A673 (cell line): ENCODE data around the gene PTK7. TPM values are rescaled to one million over a fixed set of nuclear protein-coding genes. Genes with fewer than 3 reads are reported as not detected.

ENCODE experiments used
- BruUV-seq: library from RNA; stranded (reverse); fragments of 400-500 nt; replicated peaks from 2 replicates; lab custom pipeline; 2021; lab: Mats Ljungman, UMichigan
- CTCF ChIA-PET: fragments of 300-600 bp; sonication (Branson Sonifier 250); formaldehyde crosslinking; loops from one replicate; lab custom pipeline; 2022; ENCODE audit warnings: antibody characterized with exemption; lab: Charles Lee
- POLR2A ChIA-PET: fragments of 300-600 bp; sonication (Branson Sonifier 250); formaldehyde crosslinking; loops from one replicate; lab custom pipeline; 2022; ENCODE audit warnings: antibody characterized with exemption; ENCODE audit not compliant: low non-redundant PET; lab: Charles Lee
- DNase-seq: peaks from one replicate; pipeline ENCODE4 v3.0.0-alpha.2; 2015; ENCODE audit warnings: low spot score
- H3K27ac ChIP-seq: fragments of 200-600 bp; sonication (generic); 2 replicates; pipeline ENCODE4 v1.5.1; 2016; ENCODE audit warnings: mixed run types, low read depth, mild to moderate bottlenecking, mixed read lengths, antibody characterized with exemption, low read length; ENCODE audit not compliant: poor library complexity, severe bottlenecking
- H3K27me3 ChIP-seq: fragments of 200-600 bp; sonication (generic); replicated peaks from 2 replicates; pipeline ENCODE4 v1.6.1; 2017; ENCODE audit warnings: mixed run types, low read depth, mild to moderate bottlenecking, mixed read lengths, antibody characterized with exemption, low read length; ENCODE audit not compliant: insufficient read depth, poor library complexity
- H3K36me3 ChIP-seq: fragments of 200-600 bp; sonication (generic); 2 replicates; pipeline ENCODE4 v1.6.1; 2016; ENCODE audit warnings: mixed run types, mild to moderate bottlenecking, mixed read lengths, antibody characterized with exemption, low read length; ENCODE audit not compliant: insufficient read depth, poor library complexity, severe bottlenecking
- H3K4me1 ChIP-seq: fragments of 200-600 bp; sonication (generic); 2 replicates; pipeline ENCODE4 v1.6.1; 2017; ENCODE audit warnings: mixed run types, mild to moderate bottlenecking, mixed read lengths, antibody characterized with exemption, low read length; ENCODE audit not compliant: insufficient read depth, poor library complexity, severe bottlenecking
- H3K4me3 ChIP-seq: fragments of 200-600 bp; sonication (generic); 2 replicates; pipeline ENCODE4 v1.5.1; 2016; ENCODE audit warnings: low read depth, mixed run types, mild to moderate bottlenecking, mixed read lengths, low read length; ENCODE audit not compliant: poor library complexity, severe bottlenecking
- H3K9me3 ChIP-seq: fragments of 200-600 bp; sonication (generic); 2 replicates; pipeline ENCODE4 v1.6.1; 2016; ENCODE audit warnings: mixed run types, low read depth, mild to moderate bottlenecking, mixed read lengths, antibody characterized with exemption, low read length; ENCODE audit not compliant: poor library complexity, severe bottlenecking
- EZH2 ChIP-seq: fragments of 200-600 bp; sonication (generic); IDR thresholded peaks from 2 replicates; pipeline ENCODE4 v1.6.1; 2017; ENCODE audit warnings: borderline replicate concordance, low read depth, mild to moderate bottlenecking, mixed read lengths, antibody characterized with exemption, low read length; ENCODE audit not compliant: poor library complexity, severe bottlenecking
- intact Hi-C: fragments of 100-400 bp; cut with micrococcal nuclease; formaldehyde crosslinking; loops from one replicate; pipeline ENCODE4 v1.10.0; 2022; ENCODE audit not compliant: unreplicated experiment
- total RNA-seq: library from RNA; stranded (reverse); gene quantifications from 2 replicates; pipeline ENCODE4 v1.2.3, GENCODE V29; 2021
- TF ChIP-seq, protein P1 (sequence below): fragments of 300-800, 200-600 bp; sonication (generic); conservative IDR thresholded peaks from 2 replicates; pipeline ENCODE4 v1.5.1; 2017; ENCODE audit warnings: low read depth, mild to moderate bottlenecking, antibody characterized with exemption, low read length, moderate library complexity, mixed read lengths

The PTK7 gene
- total RNA-seq, 1 experiment from 2014 or later = 84.5 TPM

DNA sequence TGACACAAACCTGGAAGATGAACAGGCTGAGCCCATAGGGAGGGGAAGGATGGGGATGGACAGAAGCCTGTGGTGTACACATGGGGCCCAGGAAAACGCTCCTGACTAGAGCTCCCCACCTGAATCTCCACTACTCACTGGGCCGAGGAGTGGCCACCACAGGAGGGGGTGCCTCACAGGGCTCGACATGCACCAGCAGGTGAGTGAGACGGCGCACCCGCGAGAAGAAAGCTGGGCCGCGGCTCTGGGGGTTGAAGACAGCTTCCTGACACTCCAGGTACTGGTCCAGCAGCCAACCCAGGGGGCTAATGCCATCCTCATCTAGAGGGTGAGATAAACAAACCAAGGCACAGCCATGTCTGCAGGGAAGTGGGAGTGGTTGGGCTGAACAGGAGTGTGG, 32.8 kb upstream of the PTK7 start:
- intact Hi-C loops = no loop called here
- Histone ChIP-seq H3K9me3 (no peaks in the 10 kb centered on the region), H3K27me3 (no peaks in the 10 kb centered on the region), H3K27ac (no peak overlapping the region), H3K36me3 (peaks cover 55% of the 10 kb centered on the region), H3K4me1 (no peaks in the 10 kb centered on the region), H3K4me3 (no peak overlapping the region)
- ChIA-PET CTCF (no interaction called here), POLR2A (no interaction called here)
- DNase-seq = no peak
- BruUV-seq = no TSS peak
- TF ChIP-seq, protein P1, sequence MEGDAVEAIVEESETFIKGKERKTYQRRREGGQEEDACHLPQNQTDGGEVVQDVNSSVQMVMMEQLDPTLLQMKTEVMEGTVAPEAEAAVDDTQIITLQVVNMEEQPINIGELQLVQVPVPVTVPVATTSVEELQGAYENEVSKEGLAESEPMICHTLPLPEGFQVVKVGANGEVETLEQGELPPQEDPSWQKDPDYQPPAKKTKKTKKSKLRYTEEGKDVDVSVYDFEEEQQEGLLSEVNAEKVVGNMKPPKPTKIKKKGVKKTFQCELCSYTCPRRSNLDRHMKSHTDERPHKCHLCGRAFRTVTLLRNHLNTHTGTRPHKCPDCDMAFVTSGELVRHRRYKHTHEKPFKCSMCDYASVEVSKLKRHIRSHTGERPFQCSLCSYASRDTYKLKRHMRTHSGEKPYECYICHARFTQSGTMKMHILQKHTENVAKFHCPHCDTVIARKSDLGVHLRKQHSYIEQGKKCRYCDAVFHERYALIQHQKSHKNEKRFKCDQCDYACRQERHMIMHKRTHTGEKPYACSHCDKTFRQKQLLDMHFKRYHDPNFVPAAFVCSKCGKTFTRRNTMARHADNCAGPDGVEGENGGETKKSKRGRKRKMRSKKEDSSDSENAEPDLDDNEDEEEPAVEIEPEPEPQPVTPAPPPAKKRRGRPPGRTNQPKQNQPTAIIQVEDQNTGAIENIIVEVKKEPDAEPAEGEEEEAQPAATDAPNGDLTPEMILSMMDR = no peak
- no peak for TF ChIP-seq EZH2

DNA sequence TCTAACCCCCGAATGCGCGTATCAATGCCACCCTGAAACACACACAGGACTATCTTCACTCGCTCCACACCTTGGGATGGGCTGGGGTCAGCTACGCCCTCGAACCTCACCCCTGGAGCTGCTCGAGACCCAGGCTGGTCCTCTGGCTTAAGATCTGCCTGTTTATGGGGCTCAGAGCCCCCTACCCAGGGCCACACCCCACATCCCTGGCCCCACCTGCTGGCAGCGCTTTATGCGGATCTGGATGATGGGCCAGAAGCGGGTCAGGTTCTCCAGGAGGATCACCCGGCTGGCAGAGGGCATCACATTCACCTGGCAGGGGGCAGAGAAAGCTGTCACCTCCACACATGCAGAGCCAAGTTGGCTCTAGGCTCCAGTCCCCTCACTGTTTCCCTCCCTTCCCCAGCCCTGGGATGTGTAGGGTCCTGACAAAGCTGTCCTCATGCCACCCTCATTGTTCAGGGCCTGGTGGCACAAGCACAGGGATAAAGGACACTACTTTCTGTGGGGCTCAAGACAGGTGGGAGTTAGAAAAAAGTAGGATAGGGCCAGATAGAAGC, 30.7 kb upstream of the PTK7 start:
- CTCF ChIA-PET = no interaction called here
- TF ChIP-seq, protein P1 = no peak
- TF ChIP-seq EZH2 = no peak

DNA sequence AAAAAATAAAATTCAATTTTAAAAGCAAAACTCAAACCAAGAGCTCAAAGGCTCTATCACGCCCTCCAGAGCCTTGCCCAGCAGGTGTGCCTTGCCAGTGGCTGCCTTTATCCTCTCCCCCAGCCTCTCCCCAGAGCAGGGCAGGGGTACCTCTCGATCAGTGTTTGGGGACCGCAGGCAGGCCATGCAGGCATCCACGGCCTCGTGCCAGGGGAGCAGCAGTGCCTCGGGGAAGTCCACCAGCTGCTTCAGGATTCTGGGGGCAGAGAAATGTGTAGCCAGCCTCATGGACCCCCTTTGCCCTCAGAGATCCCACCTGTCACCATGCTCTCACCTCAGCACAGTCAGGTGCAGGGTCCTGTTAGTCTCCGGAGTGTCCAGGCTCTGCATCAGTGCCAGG, 28.1 kb upstream of the PTK7 start:
- H3K4me1 ChIP-seq = peaks cover 19% of the 10 kb centered on the region
- H3K9me3 ChIP-seq = no peaks in the 10 kb centered on the region
- ChIA-PET POLR2A (no interaction called here), CTCF (no interaction called here)
- no peaks in the 10 kb centered on the region for H3K27me3 ChIP-seq
- no TSS peak for BruUV-seq
- TF ChIP-seq, protein P1 = no peak
- TF ChIP-seq EZH2 = no peak
- H3K4me3 ChIP-seq = no peak overlapping the region
- H3K27ac ChIP-seq = no peak overlapping the region
- DNase-seq = no peak
- intact Hi-C loops = no loop called here
- H3K36me3 ChIP-seq = peaks cover 66% of the 10 kb centered on the region

More for the DNA sequence above, 30.7 kb upstream of the PTK7 start:
- BruUV-seq = no TSS peak
- no peak for DNase-seq
- no peak overlapping the region for H3K4me3 ChIP-seq
- no peaks in the 10 kb centered on the region for H3K9me3 ChIP-seq
- intact Hi-C loops = no loop called here
- POLR2A ChIA-PET = interaction anchor here (0.8 kb wide), 1 partner anchor 14 kb away, joined by 3 read pairs; the partner anchor contains the start of genes KLC4 and MRPL2
- H3K36me3 ChIP-seq = peaks cover 64% of the 10 kb centered on the region
- H3K27me3 ChIP-seq = no peaks in the 10 kb centered on the region
- H3K4me1 ChIP-seq = no peaks in the 10 kb centered on the region
- H3K27ac ChIP-seq = no peak overlapping the region
